ENCODE results near the gene PLXND1.

PLXND1 gene

DNA sequence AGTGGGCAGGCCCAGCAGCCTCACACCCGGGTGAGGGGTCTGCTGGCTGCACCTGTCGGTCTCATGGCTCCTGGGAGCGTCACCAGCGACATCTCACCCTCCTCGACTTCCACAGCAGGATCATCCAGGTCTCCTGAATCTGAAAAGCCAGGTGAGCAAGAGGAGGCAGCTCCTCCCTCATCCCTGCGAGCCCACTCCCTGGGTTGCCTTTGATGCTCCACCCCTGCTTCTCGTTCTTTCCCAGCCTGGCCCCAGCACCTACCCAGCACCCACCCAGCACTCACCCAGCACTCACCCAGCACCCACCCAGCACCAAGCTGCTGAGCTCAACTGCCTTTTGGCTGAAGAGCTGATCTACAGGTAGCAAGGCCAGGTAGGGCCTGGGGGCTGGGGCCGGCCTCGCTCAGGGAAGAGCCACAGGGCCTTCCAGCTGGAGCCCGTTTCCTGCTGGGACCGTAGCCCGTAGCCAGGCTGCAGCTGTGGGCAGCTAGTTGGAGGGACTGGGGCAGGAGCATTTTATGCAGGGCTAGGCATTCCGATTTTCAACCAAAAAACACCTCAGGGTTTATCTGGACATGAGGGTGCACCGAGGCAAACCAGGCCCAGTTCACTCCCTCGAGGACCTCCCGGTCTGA lies 63.2 kb downstream of the PLXND1 start, which contains the start of gene H1-8:
H1-8 (plus strand) TSS at position 20 of the 635 bp plus-strand sequence; CDS start at position 64, 44 bp downstream.
- TF ChIP-seq CTCF (IDR thresholded peaks at IDR 0.05; ENCODE audit: low read depth, low read length, missing control alignments): no peak
- H3K4me3 ChIP-seq (ENCODE audit: low read depth, low read length): no peak within 1 kb of the TSS
- no peak for DNase-seq (ENCODE audit: low read depth)

- no peak overlapping the region for H3K4me3 ChIP-seq (ENCODE audit: low read depth, low read length)
- no peak for DNase-seq (ENCODE audit: low read depth)
- no peak for TF ChIP-seq CTCF (IDR thresholded peaks at IDR 0.05; ENCODE audit: low read depth, low read length, missing control alignments)
Measured at GRCh38 chr3:129542747-129543146, 63.7 kb downstream of the PLXND1 start.

- H3K4me3 ChIP-seq (ENCODE audit: low read depth, low read length): no peak overlapping the region
- TF ChIP-seq CTCF (IDR thresholded peaks at IDR 0.05; ENCODE audit: low read depth, low read length, missing control alignments): no peak
- DNase-seq (ENCODE audit: low read depth): no peak
Measured at GRCh38 chr3:129540776-129541516, 65.5 kb downstream of the PLXND1 start.

- DNase-seq (ENCODE audit: low read depth): no peak
- no peak overlapping the region for H3K4me3 ChIP-seq (ENCODE audit: low read depth, low read length)
- TF ChIP-seq CTCF (IDR thresholded peaks at IDR 0.05; ENCODE audit: low read depth, low read length, missing control alignments): no peak
Measured at GRCh38 chr3:129539206-129539605, 67.3 kb downstream of the PLXND1 start.

DNA sequence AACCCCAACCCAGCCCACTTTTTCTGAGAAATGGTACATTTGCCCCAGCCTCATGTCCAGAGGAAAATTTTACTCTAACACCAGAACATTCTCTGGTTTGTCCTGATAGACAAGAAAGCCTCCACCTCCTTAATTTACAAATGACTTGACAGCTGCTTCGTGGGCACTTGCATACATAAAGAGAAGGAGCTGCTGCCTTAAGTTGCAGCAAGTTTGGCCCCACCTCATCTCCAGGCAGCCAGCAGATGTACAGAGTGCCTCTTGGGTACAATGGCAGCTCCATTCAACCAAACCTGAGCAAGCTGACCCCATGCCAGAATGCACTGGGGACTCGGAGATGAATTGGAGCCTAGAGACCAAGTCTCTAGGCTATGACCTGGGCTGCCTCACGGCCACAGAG lies 69.7 kb downstream of the PLXND1 start:
- no peak for TF ChIP-seq CTCF (IDR thresholded peaks at IDR 0.05; ENCODE audit: low read depth, low read length, missing control alignments)
- no peak for DNase-seq (ENCODE audit: low read depth)

DNA sequence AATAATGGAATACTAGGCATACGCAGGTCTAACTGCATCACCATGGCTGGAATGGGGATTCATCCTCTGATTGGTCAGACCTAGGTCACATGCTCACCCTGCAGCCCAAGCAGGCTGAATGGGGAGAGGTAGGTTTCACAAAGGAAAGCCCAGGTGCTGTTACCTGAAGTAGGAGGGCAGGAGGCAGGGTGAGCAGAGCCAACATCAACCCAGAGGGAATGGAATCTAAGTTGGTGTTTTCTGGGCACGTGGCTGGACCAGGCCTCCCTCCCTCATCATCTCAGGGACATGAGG lies 70.2 kb downstream of the PLXND1 start:
- TF ChIP-seq CTCF (IDR thresholded peaks at IDR 0.05; ENCODE audit: low read depth, low read length, missing control alignments): no peak
- no peak overlapping the region for H3K4me3 ChIP-seq (ENCODE audit: low read depth, low read length)
- DNase-seq (ENCODE audit: low read depth): no peak

More for the DNA sequence above, 69.7 kb downstream of the PLXND1 start:
- no peak overlapping the region for H3K4me3 ChIP-seq (ENCODE audit: low read depth, low read length)

GRCh38 chr3:129535075-129535474 lies 71.4 kb downstream of the PLXND1 start:
- TF ChIP-seq CTCF (IDR thresholded peaks at IDR 0.05; ENCODE audit: low read depth, low read length, missing control alignments): no peak
- H3K4me3 ChIP-seq (ENCODE audit: low read depth, low read length): no peak overlapping the region
- DNase-seq (ENCODE audit: low read depth): no peak
